Raji (cell line): ENCODE measurements around the gene SUMO1.

Experiments
- POLR2A ChIP-seq: IDR thresholded peaks from 2 replicates; pipeline ENCODE4 v1.6.1; 2011; ENCODE audit warnings: low read depth, low read length, control low read depth; ENCODE audit not compliant: insufficient read depth

SUMO1 gene

GRCh38 chr2:202208526-202208925, 29.9 kb downstream of the SUMO1 start:
- no peak for TF ChIP-seq POLR2A

GRCh38 chr2:202204855-202205254, 33.5 kb downstream of the SUMO1 start:
- no peak for TF ChIP-seq POLR2A

- TF ChIP-seq POLR2A = no peak
Measured at GRCh38 chr2:202203348-202203747, 35.0 kb downstream of the SUMO1 start.

DNA sequence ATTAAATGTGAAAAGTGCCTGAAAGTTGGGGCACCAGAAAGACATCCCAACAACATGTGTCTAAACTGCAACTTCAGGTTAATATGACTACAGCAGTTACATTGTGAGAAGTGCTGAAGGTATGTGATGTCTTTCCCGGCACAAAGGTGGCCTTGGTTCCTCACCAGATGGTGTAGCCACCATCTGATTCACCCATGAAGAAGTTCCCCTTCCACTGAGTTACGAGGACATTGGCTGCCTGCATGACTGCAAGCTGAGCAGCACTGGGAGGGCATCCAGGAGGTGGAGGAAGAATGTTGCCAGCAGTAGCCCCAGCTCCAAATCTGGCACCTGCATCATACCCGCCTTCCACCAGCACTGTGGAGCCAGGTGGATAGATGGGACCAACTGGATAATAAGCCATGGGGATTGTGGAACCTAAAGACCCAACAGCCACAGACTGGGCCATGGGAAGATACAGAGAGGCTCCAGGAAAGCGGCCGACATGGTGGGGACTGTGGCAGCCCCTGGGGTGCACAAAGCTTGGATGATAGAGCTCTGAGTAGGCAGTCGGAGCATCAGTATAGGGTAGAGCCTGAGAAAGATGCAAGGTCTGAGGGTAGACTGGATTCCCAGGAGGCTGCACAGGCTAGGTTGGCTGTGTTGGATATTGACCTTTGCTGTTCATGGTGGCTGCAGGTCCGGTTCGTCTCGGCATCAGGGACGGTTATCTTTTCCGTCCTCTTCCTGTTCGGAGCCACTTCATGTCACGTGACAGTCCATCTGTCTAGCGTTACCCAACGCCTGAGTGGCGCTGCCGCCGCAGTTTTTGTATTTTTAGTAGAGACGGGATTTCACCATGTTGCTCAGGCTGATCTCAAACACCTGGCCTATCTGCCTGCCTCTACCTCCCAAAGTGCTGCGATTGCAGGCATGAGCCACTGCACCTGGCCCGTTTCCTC, 36.9 kb downstream of the SUMO1 start:
- TF ChIP-seq POLR2A = no peak

- TF ChIP-seq POLR2A = no peak
Measured at GRCh38 chr2:202196727-202197126, 41.7 kb downstream of the SUMO1 start.

DNA sequence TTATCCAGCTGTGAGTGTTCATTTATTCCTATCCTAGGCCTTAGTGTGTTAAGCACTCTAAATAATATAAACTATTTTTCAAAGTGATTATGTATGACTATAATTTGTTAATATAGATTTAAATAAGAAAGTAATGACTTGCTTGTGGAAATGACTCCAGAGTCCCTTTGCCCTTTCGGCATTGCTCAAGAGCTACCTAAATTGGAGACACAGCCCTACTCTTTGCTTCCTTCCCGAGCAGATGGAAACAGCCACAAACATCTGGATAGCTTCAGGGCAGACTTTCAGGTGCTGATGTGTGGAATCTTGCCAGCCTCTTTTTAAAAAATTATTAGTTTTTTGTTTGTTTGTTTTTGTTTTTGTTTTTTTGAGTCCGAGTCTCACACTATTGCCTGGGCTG, 44.0 kb downstream of the SUMO1 start:
- TF ChIP-seq POLR2A = no peak

DNA sequence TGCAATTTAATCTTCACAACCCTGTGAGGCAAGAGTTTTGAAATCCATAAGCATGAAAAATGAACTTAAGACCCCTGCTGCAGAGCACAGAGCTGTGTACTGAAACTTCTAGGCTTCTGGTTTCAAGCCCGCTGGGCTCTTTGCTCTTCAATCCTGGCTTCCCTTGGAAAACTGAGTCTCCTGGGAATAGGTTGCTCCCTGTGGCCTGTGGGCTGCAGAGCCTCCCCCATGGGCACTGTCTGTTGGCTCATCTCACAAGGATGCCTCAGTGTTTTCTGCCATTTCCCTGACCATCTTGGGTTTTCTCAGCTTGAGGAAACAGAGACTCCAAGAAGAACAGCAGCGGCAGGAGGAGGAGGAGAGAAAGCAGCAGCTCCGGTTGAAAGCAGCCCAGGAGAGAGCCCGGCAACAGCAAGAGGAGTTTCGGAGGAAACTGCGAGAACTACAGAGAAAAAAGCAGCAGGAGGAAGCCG, 44.5 kb downstream of the SUMO1 start:
- TF ChIP-seq POLR2A = no peak

DNA sequence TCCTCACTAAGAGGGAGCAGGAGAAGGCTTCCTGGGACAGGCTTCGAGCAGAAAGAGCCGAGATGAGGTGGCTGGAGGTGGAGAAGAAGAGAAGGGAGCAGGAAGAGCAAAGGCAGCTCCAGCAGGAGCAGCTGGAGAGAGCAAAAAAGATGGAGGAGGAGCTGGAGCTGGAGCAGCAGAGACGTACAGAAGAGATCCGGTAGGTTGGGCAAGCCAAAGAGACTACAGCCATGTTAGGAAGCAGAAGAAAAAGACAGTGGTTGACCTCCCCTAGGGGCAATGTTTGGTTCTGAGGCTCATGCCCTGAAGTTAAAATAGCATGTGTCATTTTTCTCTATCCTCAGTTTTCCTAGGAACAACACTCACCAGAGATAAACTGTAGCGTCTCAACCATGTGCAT, 45.1 kb downstream of the SUMO1 start:
- TF ChIP-seq POLR2A = no peak

DNA sequence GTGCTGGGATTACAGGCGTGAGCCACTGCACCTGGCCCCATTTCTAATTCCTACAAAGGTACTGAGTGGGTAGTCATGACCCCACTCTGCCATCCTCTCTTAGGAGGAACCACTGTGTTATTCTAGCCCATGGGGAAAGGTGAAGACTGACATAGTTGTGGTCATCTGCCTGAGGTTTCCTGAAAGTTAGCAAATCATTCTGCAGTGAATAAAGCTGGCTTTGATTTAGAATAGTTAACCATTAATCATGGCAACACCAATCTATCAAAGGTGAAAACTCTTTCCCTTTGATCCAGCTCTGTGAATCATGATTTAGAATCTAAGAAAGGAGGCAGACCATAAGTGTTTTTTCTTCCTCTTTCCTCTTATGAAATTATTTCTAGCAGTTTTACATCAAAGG, 50.8 kb downstream of the SUMO1 start:
- TF ChIP-seq POLR2A = no peak

- no peak for TF ChIP-seq POLR2A
Measured at GRCh38 chr2:202186641-202187202, 51.7 kb downstream of the SUMO1 start.

DNA sequence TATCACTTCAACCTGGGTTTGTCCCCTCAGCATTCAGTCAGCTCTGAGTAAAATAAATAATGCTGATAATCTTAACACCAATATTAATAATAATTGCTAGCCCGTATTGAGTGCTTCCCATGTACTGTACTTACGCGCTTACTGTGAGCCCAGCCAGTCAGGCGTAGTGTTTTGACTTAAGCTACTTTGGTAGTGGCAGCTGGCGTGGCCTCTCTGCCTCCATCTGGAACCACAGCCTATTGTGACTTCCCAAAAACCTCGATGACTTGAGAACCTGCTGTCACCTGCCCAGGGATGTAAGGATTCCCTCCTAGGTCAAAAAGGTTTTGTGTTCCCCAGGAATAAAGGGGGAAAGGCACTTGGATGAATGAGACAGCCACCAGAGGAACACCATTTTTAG, 53.2 kb downstream of the SUMO1 start:
- TF ChIP-seq POLR2A = no peak

DNA sequence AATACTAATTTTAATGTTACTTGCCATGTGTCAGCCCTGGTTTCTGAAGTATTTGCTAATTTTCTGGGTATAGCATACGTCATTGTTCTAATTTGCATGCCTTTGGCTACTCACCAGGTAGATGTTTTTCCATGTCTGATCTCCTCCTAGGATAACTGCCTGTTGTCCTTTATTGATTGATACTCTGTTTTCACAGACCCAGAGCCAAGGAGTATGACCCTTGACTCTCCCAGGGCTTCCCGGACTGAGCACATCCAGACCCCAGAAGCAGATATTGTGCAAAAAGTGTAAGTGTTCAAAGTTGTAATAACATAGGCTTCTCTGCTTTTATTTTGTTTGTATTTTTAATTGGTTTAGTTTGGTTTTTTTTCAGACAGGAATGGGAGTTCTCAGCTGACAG, 53.8 kb downstream of the SUMO1 start:
- no peak for TF ChIP-seq POLR2A

DNA sequence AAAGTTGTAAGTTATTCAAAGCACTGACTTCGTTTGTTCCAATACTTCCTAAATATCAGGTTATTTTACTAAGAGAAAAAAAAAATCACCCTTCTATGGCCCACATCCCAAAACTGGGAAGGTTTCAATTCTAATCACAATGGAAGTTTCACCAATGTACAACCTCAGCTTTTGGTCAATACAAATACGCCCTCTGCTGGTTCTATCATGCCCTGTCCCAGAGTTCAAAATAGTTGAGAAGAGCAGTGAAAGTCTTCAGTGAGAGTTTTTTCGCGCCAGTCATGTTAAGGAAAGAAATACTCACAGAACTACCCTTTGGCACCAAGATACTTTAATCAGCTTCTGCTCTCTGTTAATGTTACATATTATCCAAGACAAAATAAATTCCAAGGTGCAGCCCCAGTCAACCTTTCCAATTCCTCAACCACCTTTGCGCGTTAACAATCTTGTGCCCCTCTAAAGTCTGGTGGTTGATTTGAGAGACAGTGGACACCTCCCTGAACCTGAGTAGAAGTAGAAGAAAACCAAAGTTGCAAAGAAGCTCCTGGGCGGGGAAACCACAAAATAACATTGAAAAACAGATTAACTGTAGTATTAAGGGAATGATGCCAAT, 59.9 kb downstream of the SUMO1 start:
- TF ChIP-seq POLR2A = no peak

DNA sequence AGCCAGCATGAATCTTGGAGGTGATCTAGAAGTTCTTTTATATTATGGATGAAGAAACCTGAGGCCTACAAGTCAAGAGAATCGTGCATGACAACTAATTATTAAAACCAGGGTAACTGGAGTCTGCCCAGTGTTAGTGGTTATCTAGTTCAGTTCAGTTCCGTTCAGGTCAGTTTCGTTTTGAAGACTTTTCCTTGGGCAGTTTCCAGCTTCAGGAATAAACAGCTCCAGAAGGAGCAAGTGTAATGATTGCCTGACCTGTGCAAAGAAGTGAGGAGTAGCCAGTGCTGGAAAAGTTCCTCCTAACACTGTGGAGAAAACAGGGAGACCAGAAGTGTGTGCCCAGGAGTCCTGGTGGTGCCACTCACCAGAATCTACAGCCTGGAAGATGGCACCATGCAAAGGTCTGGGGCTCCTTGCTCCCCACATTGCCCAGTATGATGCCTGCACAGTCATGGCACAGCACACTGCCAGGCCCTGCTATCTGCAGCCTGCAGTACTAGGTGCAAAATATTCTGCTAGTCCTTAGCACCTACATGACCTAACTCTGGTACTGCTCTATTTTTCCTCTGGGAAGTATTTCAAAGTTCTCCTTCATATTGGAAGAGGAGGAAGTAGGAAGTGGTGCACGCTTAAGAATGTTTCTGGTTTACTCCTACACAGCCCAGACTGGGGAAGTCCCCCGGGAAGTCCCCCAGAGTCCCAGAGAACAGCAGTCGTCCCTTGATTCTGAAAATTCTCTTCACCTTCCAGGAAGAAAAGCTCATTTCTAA, 65.8 kb downstream of the SUMO1 start:
- no peak for TF ChIP-seq POLR2A

DNA sequence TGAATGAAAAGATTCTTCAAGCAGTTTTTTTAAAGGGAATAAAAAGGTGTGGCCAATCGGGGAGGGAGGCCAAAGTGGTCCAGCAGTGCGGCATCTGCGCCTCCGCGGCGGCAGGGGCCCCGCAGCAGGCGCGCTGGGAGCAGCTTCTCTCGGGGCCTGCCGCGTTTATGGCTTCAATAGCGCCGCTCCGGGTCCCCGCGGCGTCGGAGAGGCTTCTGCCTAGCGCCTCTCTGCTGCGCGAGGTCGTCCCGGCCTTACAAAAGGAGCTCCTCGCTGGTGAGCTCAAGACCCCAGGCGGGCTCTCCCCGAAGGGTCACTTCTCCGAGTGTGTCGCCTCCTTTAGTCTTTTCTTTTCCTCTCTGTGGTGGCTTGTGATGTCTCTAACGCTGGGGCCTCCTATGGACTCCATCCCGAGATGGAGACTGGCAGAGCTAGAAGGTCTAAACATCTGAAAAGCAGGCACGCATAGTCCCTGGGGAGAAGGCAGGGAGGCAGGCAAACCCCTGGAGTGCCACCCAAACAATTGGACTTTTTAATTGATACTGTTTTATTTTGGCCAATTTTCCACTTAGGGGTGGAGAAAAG, 67.1 kb downstream of the SUMO1 start:
- no peak for TF ChIP-seq POLR2A
